NCI-H1092 treated with DMSO at 0.1 percent for 48 hours (cell line): ENCODE data around the gene DYSF.

Experiments
- DNase-seq: peaks from one replicate; lab custom pipeline; 2025; lab: John Stamatoyannopoulos, UW

Gene DYSF

GRCh38 chr2:71614976-71615766 lies 161.8 kb downstream of the DYSF start:
- no peak for DNase-seq

GRCh38 chr2:71615767-71616730 lies 162.7 kb downstream of the DYSF start:
- no peak for DNase-seq

GRCh38 chr2:71617266-71617665 lies 163.9 kb downstream of the DYSF start:
- DNase-seq, result no peak

- DNase-seq, result no peak
Measured at GRCh38 chr2:71618327-71619113, 165.2 kb downstream of the DYSF start.

GRCh38 chr2:71619230-71619741 lies 165.9 kb downstream of the DYSF start:
- no peak for DNase-seq

- no peak for DNase-seq
Measured at GRCh38 chr2:71620116-71620515, 166.8 kb downstream of the DYSF start.

- DNase-seq, result no peak
Measured at GRCh38 chr2:71620851-71621251, 167.5 kb downstream of the DYSF start.

- DNase-seq, result no peak
Measured at GRCh38 chr2:71629273-71629672, 175.9 kb downstream of the DYSF start.

GRCh38 chr2:71629771-71630453 lies 176.6 kb downstream of the DYSF start:
- DNase-seq, result no peak

GRCh38 chr2:71630454-71631328 lies 177.3 kb downstream of the DYSF start:
- no peak for DNase-seq

GRCh38 chr2:71631411-71631931 lies 178.1 kb downstream of the DYSF start:
- DNase-seq, result no peak

- DNase-seq, result no peak
Measured at GRCh38 chr2:71633086-71633485, 179.7 kb downstream of the DYSF start.

GRCh38 chr2:71634567-71634966 lies 181.2 kb downstream of the DYSF start:
- DNase-seq, result no peak

- DNase-seq, result no peak
Measured at GRCh38 chr2:71635798-71636197, 182.4 kb downstream of the DYSF start.

- DNase-seq, result no peak
Measured at GRCh38 chr2:71637168-71637567, 183.8 kb downstream of the DYSF start.

GRCh38 chr2:71637736-71638135 lies 184.4 kb downstream of the DYSF start:
- DNase-seq, result no peak

- DNase-seq, result no peak
Measured at GRCh38 chr2:71639735-71640134, 186.4 kb downstream of the DYSF start.

GRCh38 chr2:71640489-71640888 lies 187.1 kb downstream of the DYSF start:
- DNase-seq, result no peak

GRCh38 chr2:71643674-71644357 lies 190.5 kb downstream of the DYSF start:
- DNase-seq, result no peak

GRCh38 chr2:71646028-71646427 lies 192.7 kb downstream of the DYSF start:
- no peak for DNase-seq
